IPS-18c (cell line): ENCODE data around the gene RABGAP1L.
"Not testable (repeated sequence)": the region's sequence is repeated elsewhere in the genome, so short reads cannot be mapped to it uniquely, and the experiment has no call there.

Experiments used
- H3K4me3 ChIP-seq: 2 replicates; pipeline ENCODE4 v1.7.0; 2013; ENCODE audit warnings: low read depth, mild to moderate bottlenecking, low read length, moderate library complexity; ENCODE audit not compliant: insufficient read depth
- H3K9me3 ChIP-seq: one replicate; pipeline ENCODE4 v1.6.1; 2013; ENCODE audit warnings: mild to moderate bottlenecking, low read length, moderate library complexity; ENCODE audit not compliant: control insufficient read depth, insufficient read depth

RABGAP1L gene

DNA sequence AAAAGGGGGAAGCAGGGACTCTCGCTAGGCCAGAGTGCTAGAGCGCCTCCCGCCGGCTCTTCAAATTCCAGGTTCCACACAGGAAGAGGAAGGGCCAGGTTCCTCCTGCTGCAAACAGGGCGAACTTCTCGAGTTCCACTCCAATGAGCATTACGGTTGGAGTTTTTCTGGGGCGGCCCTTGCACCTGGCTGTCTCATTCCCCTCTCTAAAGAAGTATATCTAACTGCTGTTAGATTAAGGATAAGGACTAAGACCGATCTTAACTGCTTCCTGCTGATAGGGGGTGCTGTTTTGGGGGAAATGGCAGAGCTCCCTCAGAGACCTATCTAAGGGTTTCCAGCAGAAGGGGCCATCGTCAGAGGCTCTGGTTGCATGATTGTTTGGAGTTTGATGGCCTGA is 138.0 kb downstream of the RABGAP1L start:
- Histone ChIP-seq H3K4me3 (no peak overlapping the region), H3K9me3 (peaks cover 4% of the 10 kb centered on the region)

DNA sequence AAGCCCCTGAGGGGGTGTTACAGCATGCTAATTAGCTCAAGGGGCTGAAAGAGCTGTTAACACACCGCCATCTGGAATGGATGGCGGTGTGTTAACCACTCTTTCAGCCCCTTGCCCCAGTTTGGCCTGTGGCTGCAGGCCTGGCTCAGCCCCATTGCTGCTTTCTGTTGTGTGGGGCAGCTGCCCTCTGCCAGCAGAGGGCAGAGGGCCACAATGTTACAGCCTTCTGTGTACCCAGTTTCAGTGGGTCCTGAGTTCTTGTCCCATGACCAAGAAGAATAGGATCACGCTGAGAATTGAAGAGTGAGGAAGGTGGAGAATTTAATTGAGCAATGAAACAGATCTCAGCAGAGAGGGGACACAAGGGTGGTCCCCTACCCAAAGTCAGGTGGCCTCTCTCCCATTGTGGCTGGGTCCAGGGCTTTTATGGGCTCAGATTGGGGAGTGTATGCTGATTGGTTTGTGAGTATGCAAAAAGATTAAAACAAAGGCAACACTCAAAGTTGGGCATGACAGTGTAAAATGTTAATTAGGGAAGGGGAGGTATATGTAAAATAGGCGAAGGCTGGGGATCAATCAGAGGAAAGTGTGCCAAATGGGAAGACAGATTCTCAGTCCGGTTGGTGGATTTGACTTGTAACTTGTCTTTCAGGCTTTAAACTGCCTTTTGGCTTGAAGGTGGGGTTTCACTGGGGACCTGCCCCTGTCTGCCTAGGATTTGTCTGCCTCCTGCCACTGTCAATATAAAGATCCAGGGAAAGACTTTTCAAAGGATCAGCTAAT is 142.2 kb downstream of the RABGAP1L start:
- no peak overlapping the region for H3K4me3 ChIP-seq
- peaks cover 6% of the 10 kb centered on the region for H3K9me3 ChIP-seq

DNA sequence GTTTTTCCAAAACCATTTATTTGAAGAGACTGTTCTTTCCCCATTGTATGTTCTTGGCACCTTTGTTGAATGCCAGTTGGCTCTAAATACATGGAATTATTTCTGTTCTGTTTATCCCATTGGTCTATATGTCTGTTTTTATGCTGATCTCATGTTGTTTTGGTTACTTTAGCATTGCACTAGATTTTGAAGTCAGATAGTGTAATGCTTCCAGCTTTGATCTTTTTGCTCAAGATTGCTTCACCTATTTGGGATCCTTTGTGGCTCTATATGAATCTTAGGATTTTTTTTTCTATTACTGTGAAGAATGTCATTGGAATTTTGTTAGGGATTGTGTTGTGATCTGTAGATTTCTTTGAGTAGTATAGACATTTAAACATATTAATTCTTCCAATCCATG is 149.3 kb downstream of the RABGAP1L start:
- H3K9me3 ChIP-seq = peaks cover 2% of the 10 kb centered on the region
- no peak overlapping the region for H3K4me3 ChIP-seq

- no peak overlapping the region for H3K4me3 ChIP-seq
Measured at GRCh38 chr1:174309490-174309889, 150.2 kb downstream of the RABGAP1L start.

DNA sequence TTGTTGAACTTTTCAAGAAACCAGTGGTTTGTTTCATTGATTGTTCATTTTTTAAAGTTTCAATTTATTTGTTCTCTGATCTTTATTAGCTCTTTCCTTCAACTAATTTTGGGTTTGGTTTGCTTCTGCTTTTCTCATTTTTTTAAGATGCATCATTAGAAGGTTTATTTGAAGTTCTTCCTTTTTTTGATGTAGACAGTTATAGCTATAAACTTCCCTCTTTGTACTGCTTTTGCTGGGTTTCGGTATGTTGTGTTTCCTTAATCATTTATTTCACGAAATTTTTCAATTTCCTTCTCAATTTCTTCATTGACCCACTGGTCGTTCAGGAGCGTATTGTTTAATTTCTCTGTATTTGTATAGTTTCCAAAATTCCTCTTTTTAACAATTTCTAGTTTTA is 155.1 kb downstream of the RABGAP1L start:
- Histone ChIP-seq H3K4me3 (no peak overlapping the region), H3K9me3 (peaks cover 4% of the 10 kb centered on the region)

More at GRCh38 chr1:174309490-174309889, 150.2 kb downstream of the RABGAP1L start:
- H3K9me3 ChIP-seq = peaks cover 2% of the 10 kb centered on the region

DNA sequence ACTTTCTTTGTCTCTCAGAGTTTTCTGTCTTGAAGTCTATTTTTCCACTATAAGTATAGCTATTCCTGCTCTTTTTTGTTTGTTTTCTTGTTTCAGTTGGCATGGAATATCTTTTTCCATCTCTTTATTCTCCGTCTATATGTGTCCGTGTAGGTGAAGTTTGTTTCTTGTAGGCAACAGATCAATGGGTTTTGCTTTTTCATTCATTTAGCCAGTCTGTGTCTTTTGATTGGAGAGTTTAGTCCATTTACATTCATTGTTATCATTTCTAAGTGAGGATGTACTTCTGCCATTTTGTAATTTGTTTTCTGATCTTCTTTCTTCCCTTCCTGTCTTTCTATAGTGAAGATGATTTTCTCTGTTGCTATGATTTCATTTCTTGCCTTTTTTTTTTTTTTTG is 155.9 kb downstream of the RABGAP1L start:
- Histone ChIP-seq H3K4me3 (no peak overlapping the region), H3K9me3 (peaks cover 4% of the 10 kb centered on the region)

DNA sequence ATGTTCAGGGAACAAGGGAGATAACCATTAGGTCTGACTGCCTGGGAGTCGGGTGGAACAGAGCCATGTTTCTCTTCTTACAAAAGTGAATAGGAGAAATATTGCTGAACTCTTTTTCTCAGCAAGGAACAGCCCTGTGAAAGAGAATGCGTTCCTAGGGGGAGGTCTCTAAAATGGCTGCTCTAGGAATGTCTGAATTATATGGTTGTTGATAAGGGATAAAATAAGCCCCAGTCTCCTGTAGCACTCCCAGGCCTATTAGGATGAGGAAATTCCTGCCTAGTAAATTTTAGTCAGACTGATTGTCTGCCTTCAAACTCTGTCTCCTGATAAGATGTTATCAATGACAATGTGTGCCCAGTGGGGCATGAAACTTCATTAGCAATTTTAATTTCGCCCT is 161.6 kb downstream of the RABGAP1L start:
- H3K4me3 ChIP-seq, H3K9me3 ChIP-seq: not testable (repeated sequence)

DNA sequence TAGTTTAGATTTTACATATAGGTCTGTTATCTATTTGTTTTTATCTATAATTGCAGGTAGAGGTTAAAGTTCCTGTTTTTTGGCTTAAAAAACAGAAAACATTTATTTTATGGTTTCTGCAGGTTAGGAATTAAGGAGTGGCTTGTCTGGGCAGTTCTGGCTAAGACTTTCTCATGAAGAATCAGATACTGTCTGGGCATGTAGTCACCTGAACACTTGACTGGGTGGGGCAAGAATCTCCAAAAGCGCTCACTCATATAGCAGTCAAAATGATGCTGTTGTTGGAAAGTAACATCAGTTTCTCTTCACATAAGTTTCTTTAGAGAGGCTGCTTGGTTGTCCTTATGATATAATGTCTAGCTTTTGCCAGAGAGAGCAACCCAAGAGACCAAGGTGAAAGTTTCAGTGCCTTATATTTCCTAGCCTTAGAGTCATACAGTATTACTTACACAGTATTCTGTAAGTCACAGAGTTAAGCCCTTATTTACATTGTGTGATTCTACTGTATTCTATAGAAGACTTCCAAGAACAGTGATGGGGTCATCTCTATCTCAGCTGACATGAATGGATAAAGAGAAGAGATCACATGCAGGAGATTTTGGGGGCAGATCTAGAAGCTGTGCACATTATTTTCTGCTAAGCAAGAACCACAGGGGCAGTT is 163.0 kb downstream of the RABGAP1L start:
- Histone ChIP-seq H3K9me3 (peaks cover 4% of the 10 kb centered on the region), H3K4me3 (no peak overlapping the region)

DNA sequence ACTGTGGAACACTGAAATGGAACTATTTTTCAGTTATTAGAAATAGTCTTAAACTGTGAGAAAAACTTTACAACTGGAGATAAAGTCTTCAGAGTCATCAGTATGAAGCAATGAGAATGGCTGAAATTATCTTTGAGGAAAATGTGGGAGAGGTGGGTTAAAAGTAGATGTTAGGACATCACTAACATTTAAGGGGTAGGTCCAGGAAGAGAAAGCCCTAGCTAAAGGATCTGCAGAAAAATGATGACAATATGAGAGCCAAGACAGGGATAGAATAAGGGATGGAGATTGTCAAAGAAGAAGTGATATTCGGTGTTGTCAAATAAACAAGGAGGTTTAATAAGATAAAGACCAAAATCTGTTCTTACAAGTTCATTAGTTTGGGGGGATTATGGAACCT is 165.2 kb downstream of the RABGAP1L start:
- Histone ChIP-seq H3K9me3 (peaks cover 4% of the 10 kb centered on the region), H3K4me3 (no peak overlapping the region)

- H3K4me3 ChIP-seq = no peak overlapping the region
- peaks cover 4% of the 10 kb centered on the region for H3K9me3 ChIP-seq
Measured at GRCh38 chr1:174324939-174325338, 165.6 kb downstream of the RABGAP1L start.

- H3K9me3 ChIP-seq = no peaks in the 10 kb centered on the region
- H3K4me3 ChIP-seq = no peak overlapping the region
Measured at GRCh38 chr1:174326278-174326677, 167.0 kb downstream of the RABGAP1L start.

DNA sequence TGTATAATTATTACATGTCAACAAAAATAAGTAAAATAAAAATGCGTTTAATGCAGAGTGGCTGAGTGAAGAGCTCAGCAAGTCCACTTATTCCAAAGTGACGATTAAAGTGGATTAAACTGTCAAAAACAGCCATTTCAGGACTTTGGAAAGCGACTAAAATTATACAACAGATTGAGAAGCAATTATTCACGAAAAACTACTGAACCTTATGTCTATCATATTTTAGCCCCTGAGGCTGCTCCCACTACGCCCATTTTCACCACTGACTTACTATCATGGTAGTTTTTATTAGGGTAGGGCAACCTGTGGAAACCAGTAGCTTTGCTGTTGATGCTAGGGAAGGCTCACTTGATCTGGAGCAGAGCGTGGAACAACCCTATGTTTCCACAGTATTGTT is 174.1 kb downstream of the RABGAP1L start:
- no peak overlapping the region for H3K4me3 ChIP-seq

DNA sequence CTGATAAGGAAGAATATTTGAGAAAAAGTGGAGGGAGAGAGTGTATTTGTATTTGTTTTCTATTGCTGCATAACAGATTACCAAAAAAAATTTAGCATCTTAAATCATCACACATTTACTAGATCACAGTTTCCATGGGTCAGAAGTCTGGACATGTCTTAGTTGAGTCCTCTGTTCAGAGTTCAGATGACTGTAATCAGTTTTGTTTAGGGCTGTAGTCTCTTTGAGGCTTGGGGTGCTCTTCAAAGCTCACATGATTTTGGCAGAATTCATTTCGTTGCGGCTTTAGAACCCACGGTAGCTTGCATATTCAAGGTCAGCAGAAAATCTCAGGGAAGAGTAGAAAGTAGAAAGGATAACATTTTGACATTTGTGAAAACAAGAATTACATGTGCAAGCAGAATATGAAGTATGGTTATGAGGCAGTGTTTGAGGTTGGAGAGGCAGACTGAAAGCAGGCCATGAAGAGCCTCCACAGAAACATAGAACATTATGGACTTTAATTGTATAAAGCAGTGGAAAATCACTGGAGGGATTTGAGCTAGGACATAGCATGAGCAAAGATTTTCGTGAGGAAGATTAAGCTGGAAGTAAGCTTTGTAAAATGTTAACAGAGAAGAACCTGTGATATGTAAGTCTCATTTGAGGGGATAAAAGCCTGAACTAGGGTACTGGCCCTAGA is 177.8 kb downstream of the RABGAP1L start:
- H3K4me3 ChIP-seq = no peak overlapping the region

More for the DNA sequence above, 174.1 kb downstream of the RABGAP1L start:
- no peaks in the 10 kb centered on the region for H3K9me3 ChIP-seq

DNA sequence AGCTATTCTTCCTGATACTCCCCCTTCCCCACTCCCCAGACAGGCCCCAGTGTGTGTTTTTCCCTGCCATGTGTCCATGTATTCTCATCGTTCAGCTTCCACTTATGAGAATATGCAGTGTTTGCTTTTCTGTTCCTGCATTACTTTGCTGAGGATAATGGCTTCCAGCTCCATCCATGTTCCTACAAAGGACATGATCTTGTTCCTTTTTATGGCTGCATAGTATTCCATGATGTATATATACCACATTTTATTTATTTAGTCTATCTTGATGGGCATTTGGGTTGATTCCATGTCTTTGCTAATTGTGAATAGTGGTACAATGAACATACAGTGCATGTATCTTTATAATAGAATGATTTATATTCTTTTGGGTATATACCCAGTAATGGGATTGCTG is 181.1 kb downstream of the RABGAP1L start:
- H3K9me3 ChIP-seq, H3K4me3 ChIP-seq: not testable (repeated sequence)

More for the DNA sequence above, 177.8 kb downstream of the RABGAP1L start:
- H3K9me3 ChIP-seq = no peaks in the 10 kb centered on the region

DNA sequence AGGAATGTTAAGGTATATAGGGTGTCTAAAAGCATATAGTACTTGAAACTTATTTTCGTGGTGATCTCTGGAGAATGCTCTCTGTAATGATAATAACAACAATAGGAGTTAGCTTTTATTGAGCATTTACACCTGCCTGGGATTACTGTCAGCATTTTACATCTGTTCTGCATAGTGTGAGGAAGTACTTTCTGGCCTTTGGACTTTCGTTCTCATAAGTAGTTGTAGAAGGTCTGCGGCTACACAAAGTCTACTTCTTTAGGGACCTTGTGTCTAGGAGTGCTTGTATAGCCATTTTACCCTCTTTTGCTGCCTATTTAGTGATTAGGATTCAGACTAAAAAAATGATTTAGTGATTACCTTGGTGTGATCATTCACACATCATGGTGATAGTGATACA is 184.8 kb downstream of the RABGAP1L start:
- H3K9me3 ChIP-seq = no peaks in the 10 kb centered on the region
- no peak overlapping the region for H3K4me3 ChIP-seq

DNA sequence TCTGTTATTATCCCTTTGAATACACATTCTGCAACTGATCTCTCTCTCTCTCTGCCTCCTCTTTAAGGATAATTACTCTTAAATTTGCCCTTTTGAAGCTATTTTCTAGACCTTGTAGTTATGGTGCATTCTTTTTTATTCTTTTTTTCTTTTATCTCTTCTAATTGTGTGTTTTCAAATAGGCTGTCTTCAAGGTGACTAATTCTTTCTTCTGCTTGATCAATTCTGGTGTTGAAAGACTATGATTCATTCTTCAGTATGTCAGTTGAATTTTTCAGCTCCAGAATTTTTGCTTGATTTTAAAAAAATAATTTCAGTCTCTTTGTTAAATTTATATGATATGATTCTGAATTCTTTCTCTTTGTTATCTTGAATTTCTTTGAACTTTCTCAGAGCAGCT is 192.8 kb downstream of the RABGAP1L start:
- Histone ChIP-seq H3K9me3 (no peaks in the 10 kb centered on the region), H3K4me3 (no peak overlapping the region)

GRCh38 chr1:174352883-174353608 is 193.7 kb downstream of the RABGAP1L start:
- no peaks in the 10 kb centered on the region for H3K9me3 ChIP-seq
- H3K4me3 ChIP-seq = no peak overlapping the region
